Gastrocnemius medialis (tissue), 4 donors: Measurements from ENCODE around the gene A3GALT2. TPM values are rescaled to one million over a fixed set of nuclear protein-coding genes. Genes with fewer than 3 reads are reported as not detected.
A peak's percentile ranks its signal among the peaks of the same experiment; 100 is the strongest.

Experiments
- ATAC-seq, 2 donors: fragments of 150-250 bp; one replicate each; pipeline ENCODE4 v1.9.1; 2016
- DNase-seq, 2 donors: peaks; one replicate each; pipeline ENCODE4 v3.0.0-alpha.2; 2019
- H3K27ac ChIP-seq, 4 donors: fragments of 200-600 bp; sonication (generic); 1 replicate in 1 of 4; 2 replicates in 3 of 4; pipeline ENCODE4 v1.5.1; 2016 to 2018; ENCODE audit warnings: mild to moderate bottlenecking in 2 of 4, moderate library complexity in 1 of 4
- H3K27me3 ChIP-seq, 3 donors: fragments of 200-600 bp; sonication (generic) in 2 of 3; 1 replicate in 1 of 3; 2 replicates in 2 of 3; pipeline versions ENCODE4 v1.5.1 to v1.6.0; 2016 to 2019; ENCODE audit warnings: mild to moderate bottlenecking in 1 of 3, moderate library complexity in 1 of 3
- H3K36me3 ChIP-seq, 2 donors: fragments of 200-600 bp; sonication (generic) in 1 of 2; one replicate each; pipeline ENCODE4 v1.5.1; 2017 to 2018
- H3K4me1 ChIP-seq, 2 donors: fragments of 200-600 bp; sonication (generic) in 1 of 2; one replicate each; pipeline ENCODE4 v1.5.1; 2016 to 2017; ENCODE audit warnings: mild to moderate bottlenecking in 2 of 2
- H3K4me3 ChIP-seq, 4 donors: fragments of 200-600 bp; sonication (generic) in 3 of 4; 1 replicate in 1 of 4; 2 replicates in 3 of 4; pipeline ENCODE4 v1.5.1; 2016 to 2019; ENCODE audit warnings: mild to moderate bottlenecking in 2 of 4
- H3K9me3 ChIP-seq, 3 donors: fragments of 200-600 bp; sonication (generic) in 2 of 3; 1 replicate in 1 of 3; 2 replicates in 2 of 3; pipeline ENCODE4 v1.5.1; 2016 to 2019
- POLR2A ChIP-seq, 2 donors: fragments of 450-650 bp; IDR thresholded peaks; one replicate each; pipeline ENCODE4 v1.6.1; 2017; ENCODE audit warnings: antibody characterized with exemption in 2 of 2, mild to moderate bottlenecking in 2 of 2, moderate library complexity in 2 of 2
- in situ Hi-C, 4 donors: fragments of 200-750 bp; cut with MboI; loops; one replicate each; pipeline versions ENCODE4 v1.15.0 to v1.8.0; 2017; ENCODE audit warnings: low sequenced_read_pairs in 4 of 4
- intact Hi-C: fragments of 100-400 bp; cut with DNase I; formaldehyde crosslinking; loops from one replicate; pipeline ENCODE4 v1.15.1; 2023; ENCODE audit warnings: low total_unique reads
- total RNA-seq, 4 donors: library from RNA; depleted of rRNA; stranded (reverse); fragments of >200 nt; gene quantifications; one replicate each; pipeline versions ENCODE4 v1.1.0 to v1.2.3, GENCODE V29; 2016
- TF ChIP-seq, protein P1 (sequence below), 5 experiments: fragments of 450-650 bp in 3 of 5; fragments of 200-600 bp in 2 of 5; sonication (generic) in 2 of 5; IDR thresholded peaks in 4 of 5; conservative IDR thresholded peaks in 1 of 5; 1 replicate in 4 of 5; 2 replicates in 1 of 5; pipeline ENCODE4 v1.5.1; 2016 to 2019; ENCODE audit warnings: antibody characterized with exemption in 5 of 5, mild to moderate bottlenecking in 3 of 5, moderate library complexity in 3 of 5

A3GALT2 gene
- total RNA-seq, 4 donors from 2014 or later, result not detected

DNA sequence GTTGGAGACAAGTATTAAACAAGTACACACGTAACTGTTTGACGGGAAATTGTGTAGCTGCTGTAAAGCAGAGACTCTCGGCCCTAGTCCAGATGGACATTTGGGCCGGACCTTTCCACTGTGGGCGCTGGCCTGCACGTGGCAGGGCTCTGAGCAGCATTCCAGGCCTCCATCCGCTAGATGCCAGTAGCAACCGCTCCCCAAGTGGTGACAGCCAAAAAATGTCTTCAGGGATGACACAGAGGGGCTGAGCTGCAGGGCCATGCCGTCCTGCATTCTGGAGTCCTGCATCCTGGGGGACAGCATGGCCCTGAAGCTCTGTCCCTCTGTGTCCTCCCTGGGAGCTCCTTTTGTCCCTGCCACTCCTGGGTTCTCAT, 24.8 kb downstream of the A3GALT2 start:
- no peaks in the 10 kb centered on the region for H3K9me3 ChIP-seq
- peaks cover 0 to 13% of the 10 kb centered on the region in 2 donors for H3K36me3 ChIP-seq
- peaks cover 9 to 18% of the 10 kb centered on the region in 2 donors for H3K4me1 ChIP-seq
- no peak for TF ChIP-seq POLR2A (IDR thresholded peaks at IDR 0.05)
- TF ChIP-seq, protein P1, sequence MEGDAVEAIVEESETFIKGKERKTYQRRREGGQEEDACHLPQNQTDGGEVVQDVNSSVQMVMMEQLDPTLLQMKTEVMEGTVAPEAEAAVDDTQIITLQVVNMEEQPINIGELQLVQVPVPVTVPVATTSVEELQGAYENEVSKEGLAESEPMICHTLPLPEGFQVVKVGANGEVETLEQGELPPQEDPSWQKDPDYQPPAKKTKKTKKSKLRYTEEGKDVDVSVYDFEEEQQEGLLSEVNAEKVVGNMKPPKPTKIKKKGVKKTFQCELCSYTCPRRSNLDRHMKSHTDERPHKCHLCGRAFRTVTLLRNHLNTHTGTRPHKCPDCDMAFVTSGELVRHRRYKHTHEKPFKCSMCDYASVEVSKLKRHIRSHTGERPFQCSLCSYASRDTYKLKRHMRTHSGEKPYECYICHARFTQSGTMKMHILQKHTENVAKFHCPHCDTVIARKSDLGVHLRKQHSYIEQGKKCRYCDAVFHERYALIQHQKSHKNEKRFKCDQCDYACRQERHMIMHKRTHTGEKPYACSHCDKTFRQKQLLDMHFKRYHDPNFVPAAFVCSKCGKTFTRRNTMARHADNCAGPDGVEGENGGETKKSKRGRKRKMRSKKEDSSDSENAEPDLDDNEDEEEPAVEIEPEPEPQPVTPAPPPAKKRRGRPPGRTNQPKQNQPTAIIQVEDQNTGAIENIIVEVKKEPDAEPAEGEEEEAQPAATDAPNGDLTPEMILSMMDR (IDR thresholded peaks at IDR 0.05 in 4 of 5, conservative IDR thresholded peaks at IDR 0.05 in 1 of 5), result no peak
- in situ Hi-C loops (loop anchor here (5.0 to 10.0 kb wide), 4 partner anchors 71 to 171 kb away; no protein-coding TSS in a partner anchor), intact Hi-C loops (loop anchor here (5.0 kb wide), 2 partner anchors 79 to 316 kb away; no protein-coding TSS in a partner anchor)
- H3K27me3 ChIP-seq, result no peaks in the 10 kb centered on the region
- no peak overlapping the region for H3K4me3 ChIP-seq
- DNase-seq (peak in 1 of 2 donors; percentile 18), ATAC-seq (no peak)
- peak overlapping the region; percentile 8 to 41 (median 20) for H3K27ac ChIP-seq

DNA sequence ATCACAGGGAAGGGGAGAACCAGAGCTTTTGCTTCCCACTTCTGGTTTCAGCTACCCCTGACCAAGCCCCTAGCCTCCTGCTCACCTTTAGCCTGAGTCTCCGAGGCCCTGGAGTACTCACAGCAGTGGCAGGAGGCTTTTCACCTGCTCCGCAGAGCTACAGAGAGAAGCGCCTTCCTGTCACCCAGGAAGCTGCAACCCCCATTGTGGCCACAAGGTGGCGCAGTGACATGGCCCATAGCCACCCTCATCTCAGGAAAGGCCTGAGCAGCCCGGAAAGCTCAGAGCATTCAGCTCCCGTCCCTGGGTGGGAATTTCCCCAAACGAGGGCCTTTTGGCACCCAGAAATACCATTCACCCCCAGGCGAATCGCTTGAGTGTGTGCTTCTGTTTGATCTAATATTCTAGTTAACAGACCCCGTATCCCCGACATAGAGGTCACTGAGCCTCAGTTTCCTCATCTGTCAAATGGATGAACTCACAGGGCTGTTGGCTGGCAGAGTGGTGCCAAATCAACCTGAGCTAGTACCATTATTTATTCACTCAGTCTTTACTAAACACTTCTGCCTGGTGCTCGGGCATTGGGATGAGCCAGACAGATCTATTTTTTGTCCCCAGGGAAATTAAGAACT, 25.3 kb downstream of the A3GALT2 start:
- Histone ChIP-seq H3K4me1 (peaks cover 4 to 14% of the 10 kb centered on the region in 2 donors), H3K27ac (peak overlapping the region; percentile 8 to 41 (median 20)), H3K4me3 (no peak overlapping the region), H3K36me3 (peaks cover 0 to 13% of the 10 kb centered on the region in 2 donors), H3K27me3 (no peaks in the 10 kb centered on the region), H3K9me3 (no peaks in the 10 kb centered on the region)
- intact Hi-C loops, result loop anchor here (1.0 to 5.0 kb wide), 4 partner anchors 73 to 317 kb away; no protein-coding TSS in a partner anchor
- peak; percentile 63 to 84 for DNase-seq
- peak; percentile 83 to 92 for ATAC-seq
- TF ChIP-seq POLR2A (IDR thresholded peaks at IDR 0.05), result no peak
- TF ChIP-seq, protein P1 (IDR thresholded peaks at IDR 0.05 in 4 of 5, conservative IDR thresholded peaks at IDR 0.05 in 1 of 5), result peak; percentile 94 to 99 (median 98)
- in situ Hi-C loops, result loop anchor here (5.0 to 10.0 kb wide), 4 partner anchors 72 to 172 kb away; no protein-coding TSS in a partner anchor

DNA sequence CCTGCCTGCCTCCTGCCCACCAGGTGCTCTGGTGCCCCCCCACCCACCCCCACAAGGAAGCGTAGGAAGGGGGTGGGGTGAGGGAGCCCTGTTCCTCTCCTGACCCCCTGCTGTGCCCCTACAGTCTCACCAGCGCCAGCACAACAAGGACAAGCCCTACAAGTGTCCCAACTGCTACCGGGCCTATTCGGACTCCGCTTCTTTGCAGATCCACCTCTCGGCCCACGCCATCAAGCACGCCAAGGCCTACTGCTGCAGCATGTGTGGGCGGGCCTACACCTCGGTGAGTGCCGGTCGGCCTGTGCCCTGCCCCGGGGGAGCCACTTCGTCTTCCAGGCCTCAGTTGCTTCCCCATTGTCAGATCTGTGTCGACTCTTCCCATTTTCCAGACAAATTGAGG, 25.9 kb downstream of the A3GALT2 start:
- Histone ChIP-seq H3K4me1 (peaks cover 2 to 11% of the 10 kb centered on the region in 2 donors), H3K4me3 (no peak overlapping the region), H3K9me3 (no peaks in the 10 kb centered on the region), H3K27me3 (no peaks in the 10 kb centered on the region), H3K27ac (peak overlapping the region in 3 of 4 donors; percentile 8 to 23 (median 20)), H3K36me3 (peaks cover 0 to 13% of the 10 kb centered on the region in 2 donors)
- DNase-seq (peak in 1 of 2 donors; percentile 21), ATAC-seq (no peak)
- TF ChIP-seq POLR2A (IDR thresholded peaks at IDR 0.05), result no peak
- TF ChIP-seq, protein P1 (IDR thresholded peaks at IDR 0.05 in 4 of 5, conservative IDR thresholded peaks at IDR 0.05 in 1 of 5), result no peak
- intact Hi-C loops (loop anchor here (1.0 to 5.0 kb wide), 4 partner anchors 73 to 317 kb away; no protein-coding TSS in a partner anchor), in situ Hi-C loops (loop anchor here (5.0 to 10.0 kb wide), 4 partner anchors 72 to 172 kb away; no protein-coding TSS in a partner anchor)

DNA sequence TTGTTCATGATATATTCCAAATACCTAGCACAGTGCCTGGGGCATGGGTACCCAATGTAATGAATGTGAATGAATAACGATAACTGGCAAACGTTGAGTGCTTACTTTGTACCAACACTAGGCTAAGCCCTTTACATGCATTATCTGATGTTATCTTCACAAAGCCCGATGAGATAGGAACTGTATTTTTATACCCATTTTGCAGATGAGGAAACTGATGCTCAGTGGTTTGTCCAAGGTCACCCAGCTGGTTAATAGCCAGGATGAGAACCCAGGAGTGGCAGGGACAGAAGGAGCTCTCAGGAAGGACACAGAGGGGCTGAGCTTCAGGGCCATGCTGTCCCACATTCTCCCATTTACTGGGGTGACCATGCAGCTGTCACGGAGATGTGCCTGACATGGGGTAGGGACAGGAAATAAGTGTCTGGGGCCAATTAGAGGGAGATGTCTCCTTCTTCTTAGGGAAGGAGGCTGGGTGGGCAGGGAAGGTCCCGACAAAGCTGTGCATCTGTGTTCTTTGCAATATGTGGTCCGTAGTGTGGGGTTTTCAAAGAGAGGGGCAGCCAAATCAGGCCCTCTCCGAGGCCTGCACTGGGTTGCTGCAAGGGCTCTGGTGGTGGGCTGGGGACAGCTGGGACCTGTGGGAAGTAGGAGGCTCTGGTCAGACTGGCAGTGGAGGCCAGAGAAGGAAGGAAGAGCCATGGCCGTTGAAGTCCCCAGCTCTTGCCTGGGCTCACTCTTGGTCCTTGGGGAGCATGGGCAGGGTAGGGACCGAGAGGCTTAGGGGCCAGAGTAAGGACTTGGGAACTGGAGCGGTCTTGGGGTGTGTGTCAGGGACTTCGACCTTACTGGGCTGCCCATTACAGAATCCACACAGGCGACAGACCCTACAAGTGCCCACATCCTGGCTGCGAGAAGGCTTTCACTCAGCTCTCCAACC, 26.6 kb downstream of the A3GALT2 start:
- no peak for ATAC-seq
- in situ Hi-C loops, result loop anchor here (5.0 to 10.0 kb wide), 4 partner anchors 73 to 173 kb away; no protein-coding TSS in a partner anchor
- DNase-seq, result peak in 1 of 2 donors; percentile 10
- H3K27ac ChIP-seq, result peak overlapping the region in 1 of 4 donors; percentile 20
- TF ChIP-seq, protein P1 (IDR thresholded peaks at IDR 0.05 in 4 of 5, conservative IDR thresholded peaks at IDR 0.05 in 1 of 5), result no peak
- TF ChIP-seq POLR2A (IDR thresholded peaks at IDR 0.05), result no peak
- H3K36me3 ChIP-seq, result peaks cover 0 to 10% of the 10 kb centered on the region in 2 donors
- intact Hi-C loops, result loop anchor here (1.0 to 5.0 kb wide), 4 partner anchors 74 to 318 kb away; no protein-coding TSS in a partner anchor
- H3K9me3 ChIP-seq, result no peaks in the 10 kb centered on the region
- H3K4me1 ChIP-seq, result peaks cover 8 to 16% of the 10 kb centered on the region in 2 donors
- H3K4me3 ChIP-seq, result no peak overlapping the region
- no peaks in the 10 kb centered on the region for H3K27me3 ChIP-seq
